Astrocyte of the cerebellum (primary cell): ENCODE data around the gene PCP4L1.

Source experiments
- DNase-seq: peaks from one replicate; pipeline ENCODE4 v3.0.0-alpha.2; 2011; ENCODE audit warnings: low read depth
- H3K4me3 ChIP-seq: 2 replicates; pipeline ENCODE4 v1.5.1; 2011; ENCODE audit warnings: mild to moderate bottlenecking, low read depth, low read length, moderate library complexity
- CTCF ChIP-seq: IDR thresholded peaks from 2 replicates; pipeline ENCODE4 v1.5.1; 2012; ENCODE audit warnings: low read length, low read depth, moderate library complexity, mild to moderate bottlenecking; ENCODE audit errors: missing control alignments
- in situ Hi-C: cut with HindIII; loops from 2 replicates; pipeline ENCODE4 v1.10.0; 2017; ENCODE audit warnings: low sequenced_read_pairs

PCP4L1 gene

GRCh38 chr1:161259345-161259702, 779 bp downstream of the PCP4L1 start:
- no peak overlapping the region for H3K4me3 ChIP-seq
- DNase-seq, result no peak
- in situ Hi-C loops, result no loop called here
- no peak for TF ChIP-seq CTCF

- no peak for TF ChIP-seq CTCF
- in situ Hi-C loops, result no loop called here
- no peak for DNase-seq
- H3K4me3 ChIP-seq, result no peak overlapping the region
Measured at GRCh38 chr1:161259765-161260164, 1.2 kb downstream of the PCP4L1 start.

GRCh38 chr1:161260376-161261260, 2.1 kb downstream of the PCP4L1 start:
- no peak for TF ChIP-seq CTCF
- DNase-seq, result no peak
- in situ Hi-C loops, result no loop called here
- no peak overlapping the region for H3K4me3 ChIP-seq

GRCh38 chr1:161261261-161262235, 3.0 kb downstream of the PCP4L1 start:
- in situ Hi-C loops, result no loop called here
- no peak for TF ChIP-seq CTCF

GRCh38 chr1:161265305-161265704, 6.8 kb downstream of the PCP4L1 start:
- in situ Hi-C loops, result no loop called here
- no peak overlapping the region for H3K4me3 ChIP-seq
- no peak for TF ChIP-seq CTCF

More at GRCh38 chr1:161261261-161262235, 3.0 kb downstream of the PCP4L1 start:
- no peak overlapping the region for H3K4me3 ChIP-seq
- no peak for DNase-seq

GRCh38 chr1:161266202-161266601, 7.7 kb downstream of the PCP4L1 start:
- in situ Hi-C loops, result no loop called here
- no peak for TF ChIP-seq CTCF
- no peak for DNase-seq
- no peak overlapping the region for H3K4me3 ChIP-seq

More at GRCh38 chr1:161265305-161265704, 6.8 kb downstream of the PCP4L1 start:
- DNase-seq, result no peak
